ENCODE measurements around the gene SLC25A47.

SLC25A47 gene

DNA sequence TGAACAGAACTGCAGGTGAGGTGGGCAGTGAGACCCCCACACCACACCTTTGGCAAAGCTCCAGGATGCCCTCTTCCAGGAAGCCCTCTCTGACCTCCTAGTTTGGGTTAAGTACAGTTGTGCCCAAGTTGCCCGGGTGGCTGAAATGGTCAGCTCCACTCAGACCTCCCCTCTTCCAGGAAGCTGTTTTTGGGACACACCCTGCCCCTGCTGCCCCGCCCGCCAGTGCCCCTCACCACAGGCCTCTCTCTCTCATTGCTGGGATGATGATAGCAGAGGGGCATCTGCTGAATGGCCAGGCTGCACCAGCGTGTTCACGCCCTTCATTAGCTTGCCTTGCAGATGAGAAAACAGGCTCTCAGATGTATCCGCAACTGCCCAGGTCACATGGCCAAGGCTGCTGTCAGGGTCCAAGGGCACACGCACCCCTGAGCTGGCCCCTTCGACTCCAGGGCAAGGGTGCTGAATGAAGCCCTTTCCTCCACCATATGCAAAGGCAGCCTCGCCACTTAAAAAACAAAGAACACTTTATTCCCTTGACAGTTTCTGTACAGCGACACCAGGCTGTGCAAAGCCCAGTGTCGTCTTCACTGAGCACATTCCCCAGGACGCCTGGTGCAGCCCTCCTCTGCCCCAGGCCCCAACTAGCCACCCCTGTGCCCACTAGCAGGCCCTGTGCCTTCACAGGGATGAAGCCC lies 32.4 kb upstream of the SLC25A47 start:
- TF ChIP-seq, protein P1, sequence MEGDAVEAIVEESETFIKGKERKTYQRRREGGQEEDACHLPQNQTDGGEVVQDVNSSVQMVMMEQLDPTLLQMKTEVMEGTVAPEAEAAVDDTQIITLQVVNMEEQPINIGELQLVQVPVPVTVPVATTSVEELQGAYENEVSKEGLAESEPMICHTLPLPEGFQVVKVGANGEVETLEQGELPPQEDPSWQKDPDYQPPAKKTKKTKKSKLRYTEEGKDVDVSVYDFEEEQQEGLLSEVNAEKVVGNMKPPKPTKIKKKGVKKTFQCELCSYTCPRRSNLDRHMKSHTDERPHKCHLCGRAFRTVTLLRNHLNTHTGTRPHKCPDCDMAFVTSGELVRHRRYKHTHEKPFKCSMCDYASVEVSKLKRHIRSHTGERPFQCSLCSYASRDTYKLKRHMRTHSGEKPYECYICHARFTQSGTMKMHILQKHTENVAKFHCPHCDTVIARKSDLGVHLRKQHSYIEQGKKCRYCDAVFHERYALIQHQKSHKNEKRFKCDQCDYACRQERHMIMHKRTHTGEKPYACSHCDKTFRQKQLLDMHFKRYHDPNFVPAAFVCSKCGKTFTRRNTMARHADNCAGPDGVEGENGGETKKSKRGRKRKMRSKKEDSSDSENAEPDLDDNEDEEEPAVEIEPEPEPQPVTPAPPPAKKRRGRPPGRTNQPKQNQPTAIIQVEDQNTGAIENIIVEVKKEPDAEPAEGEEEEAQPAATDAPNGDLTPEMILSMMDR (IDR thresholded peaks at IDR 0.05; ENCODE audit: low read depth, low read length), result no peak
- in situ Hi-C loops (cut with HindIII; ENCODE audit: low sequenced_read_pairs), result no loop called here

DNA sequence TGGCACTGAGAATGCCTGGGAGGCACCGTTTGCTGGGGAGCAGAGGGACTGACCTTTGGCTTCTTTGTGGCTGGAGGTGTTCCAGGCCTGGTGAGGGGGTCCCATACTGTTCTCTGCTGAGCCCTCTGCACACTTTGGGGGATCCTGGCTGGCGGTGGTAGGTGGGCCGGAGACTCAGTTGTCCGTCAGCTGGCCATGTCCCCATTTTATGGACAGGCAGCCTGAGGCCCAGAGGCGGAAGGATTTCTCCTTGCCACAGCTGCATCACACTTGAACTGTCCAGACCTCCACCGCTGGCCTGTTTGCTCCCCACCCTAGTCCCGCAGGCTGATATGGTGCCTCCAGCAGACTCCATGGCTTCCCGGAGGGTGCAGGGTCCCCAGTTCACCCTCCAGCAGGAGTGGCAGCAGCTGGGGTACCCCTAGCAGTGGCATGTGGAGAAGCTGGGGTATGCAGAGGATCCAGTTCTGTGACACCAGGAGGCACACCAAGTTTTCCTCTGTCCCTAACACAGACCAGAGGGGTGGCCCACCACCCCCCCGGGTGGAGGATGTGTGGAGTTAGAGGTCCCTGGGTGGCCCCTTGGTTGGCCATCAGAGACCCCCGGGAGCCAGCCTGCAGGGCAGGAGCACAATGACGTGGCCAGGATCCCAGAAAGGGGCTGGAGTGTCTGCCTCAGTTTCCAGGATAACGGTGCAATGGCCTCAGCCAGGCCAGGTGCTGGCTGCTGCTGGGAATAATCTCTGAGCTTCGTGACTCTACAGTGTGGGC lies 31.6 kb upstream of the SLC25A47 start:
- H3K4me3 ChIP-seq (ENCODE audit: low read depth, low read length), result no peak overlapping the region
- in situ Hi-C loops (cut with HindIII; ENCODE audit: low sequenced_read_pairs), result no loop called here
- no peak for DNase-seq (ENCODE audit: low read depth, low spot score)
- TF ChIP-seq, protein P1 (IDR thresholded peaks at IDR 0.05; ENCODE audit: low read depth, low read length), result no peak

More for the DNA sequence above, 32.4 kb upstream of the SLC25A47 start:
- no peak for DNase-seq (ENCODE audit: low read depth, low spot score)
- no peak overlapping the region for H3K4me3 ChIP-seq (ENCODE audit: low read depth, low read length)

DNA sequence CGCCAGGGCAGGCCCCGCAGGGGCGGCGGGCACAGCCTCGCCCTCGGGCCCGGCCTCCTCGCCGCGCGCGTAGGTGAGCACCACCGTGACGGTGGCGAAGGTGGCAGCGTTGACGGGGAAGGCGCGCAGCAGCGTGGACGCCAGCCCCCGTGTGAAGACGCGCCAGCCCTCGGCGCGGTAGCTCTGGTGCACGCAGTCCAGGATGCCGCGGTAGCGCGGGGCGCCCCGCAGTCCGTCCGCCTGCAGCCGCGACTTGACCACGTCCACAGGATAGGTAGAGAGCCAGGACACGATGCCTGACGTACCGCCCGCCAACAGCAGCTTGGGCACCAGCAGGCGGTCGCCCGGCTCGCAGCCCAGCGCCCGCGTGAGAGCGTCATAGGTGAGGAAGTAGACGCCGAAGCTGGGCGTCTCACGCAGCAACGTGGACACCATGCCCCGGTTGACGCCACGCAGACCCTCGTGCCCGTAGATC lies 30.8 kb upstream of the SLC25A47 start:
- in situ Hi-C loops (cut with HindIII; ENCODE audit: low sequenced_read_pairs), result no loop called here
- no peak overlapping the region for H3K4me3 ChIP-seq (ENCODE audit: low read depth, low read length)
- DNase-seq (ENCODE audit: low read depth, low spot score), result no peak
- TF ChIP-seq, protein P1 (IDR thresholded peaks at IDR 0.05; ENCODE audit: low read depth, low read length), result no peak

DNA sequence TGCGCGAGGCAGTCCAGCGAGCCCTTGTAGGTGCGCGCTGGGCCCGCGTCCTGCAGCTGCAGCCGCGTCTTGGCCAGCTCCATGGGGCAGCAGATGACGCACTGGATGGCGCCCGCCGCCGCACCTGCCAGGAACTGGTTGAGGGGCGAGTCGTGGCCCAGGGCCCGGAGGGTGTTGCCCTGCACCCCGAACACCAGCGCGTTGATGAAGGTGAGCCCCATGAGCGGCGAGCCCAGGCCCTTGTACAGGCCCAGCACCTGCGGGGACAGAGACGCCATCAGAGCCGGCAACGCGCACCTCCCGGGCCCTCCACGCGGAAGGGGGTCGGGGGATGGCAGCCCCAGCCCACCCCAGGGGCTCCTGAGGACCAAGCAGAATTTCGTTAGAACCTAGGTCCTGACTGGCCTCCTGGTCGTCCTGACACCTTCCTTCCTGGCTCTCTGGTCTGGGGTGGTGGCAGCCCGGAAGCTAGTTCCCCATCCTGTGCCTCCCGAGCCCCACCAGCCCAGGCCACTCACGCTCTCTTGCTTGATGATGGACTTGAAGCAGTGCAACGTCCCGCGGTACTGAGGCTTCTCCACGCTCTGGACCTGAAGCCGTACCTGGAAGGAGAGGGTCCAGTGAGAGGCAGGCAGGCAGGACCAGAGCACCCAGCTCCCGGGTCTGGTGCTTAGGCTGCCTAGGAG lies 30.2 kb upstream of the SLC25A47 start:
- in situ Hi-C loops (cut with HindIII; ENCODE audit: low sequenced_read_pairs), result no loop called here
- TF ChIP-seq, protein P1 (IDR thresholded peaks at IDR 0.05; ENCODE audit: low read depth, low read length), result no peak
- H3K4me3 ChIP-seq (ENCODE audit: low read depth, low read length), result no peak overlapping the region
- DNase-seq (ENCODE audit: low read depth, low spot score), result no peak

DNA sequence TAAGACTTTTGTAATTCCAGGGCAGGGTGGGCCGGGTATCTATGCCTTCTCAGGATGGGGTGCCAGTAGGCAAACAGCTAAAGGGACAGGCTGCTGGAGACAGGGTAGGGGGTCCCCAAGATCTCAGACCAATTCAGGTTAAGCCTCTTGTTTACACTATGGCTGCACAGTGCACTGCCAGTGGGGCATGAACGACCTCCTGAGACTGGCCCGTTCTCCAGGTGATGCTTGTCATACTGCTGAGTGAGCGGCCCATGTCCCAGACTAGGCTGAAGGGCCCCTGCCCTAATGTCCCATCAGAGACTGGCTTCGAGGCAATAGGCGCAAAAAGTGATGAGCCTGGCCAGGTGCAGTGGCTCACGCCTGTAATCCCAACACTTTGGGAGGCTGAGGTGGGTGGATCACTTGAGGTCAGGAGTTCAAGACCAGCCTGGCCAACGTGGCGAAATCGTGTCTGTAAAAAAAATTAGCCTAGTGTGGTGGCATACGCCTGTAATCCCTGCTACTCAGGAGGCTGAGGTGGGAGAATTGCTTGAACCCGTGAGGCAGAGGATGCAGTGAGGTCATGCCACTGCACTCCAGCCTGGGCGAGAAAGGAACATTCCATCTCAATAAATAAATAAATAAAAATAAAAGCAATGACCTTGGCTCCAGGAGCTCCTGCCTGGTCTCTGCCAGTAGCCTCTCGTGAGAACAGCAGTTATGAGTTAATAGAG lies 29.5 kb upstream of the SLC25A47 start:
- TF ChIP-seq, protein P1 (IDR thresholded peaks at IDR 0.05; ENCODE audit: low read depth, low read length), result no peak
- no peak for DNase-seq (ENCODE audit: low read depth, low spot score)

More for the DNA sequence above, 29.5 kb upstream of the SLC25A47 start:
- no peak overlapping the region for H3K4me3 ChIP-seq (ENCODE audit: low read depth, low read length)
- in situ Hi-C loops (cut with HindIII; ENCODE audit: low sequenced_read_pairs), result no loop called here
